ENCODE data around the gene HAPSTR1. TPM values are rescaled to one million over a fixed set of nuclear protein-coding genes. Genes with fewer than 3 reads are reported as not detected.

The HAPSTR1 gene
- total RNA-seq (10 to 100 TPM; 26.3 to 46.5 TPM), polyA plus RNA-seq (1 to 10 TPM; 6.5 to 9.1 TPM)

- under 1% methylated on average over 79 of the region's 79 CpGs for WGBS
- TF ChIP-seq YY1 (IDR thresholded peaks at IDR 0.05) (peak; percentile 87), RXRA (IDR thresholded peaks at IDR 0.05) (peak; percentile 41 to 45), REST (IDR thresholded peaks at IDR 0.05) (peak; percentile 57), FOXA2 (IDR thresholded peaks at IDR 0.05) (no peak), ZBTB33 (IDR thresholded peaks at IDR 0.05) (peak; percentile 43), MAX (IDR thresholded peaks at IDR 0.05) (peak; percentile 66), TAF1 (conservative IDR thresholded peaks at IDR 0.05) (peak; percentile 95), HNF4G (IDR thresholded peaks at IDR 0.05) (no peak), SP1 (IDR thresholded peaks at IDR 0.05) (peak; percentile 95), CTCF (IDR thresholded peaks at IDR 0.05; ENCODE audit: low read depth, low read length, missing input control) (no peak), RAD21 (IDR thresholded peaks at IDR 0.05) (peak in 1 of 2 donors; percentile 11), JUND (IDR thresholded peaks at IDR 0.05) (peak in 1 of 2 donors; percentile 49), ATF3 (IDR thresholded peaks at IDR 0.05) (peak; percentile 32), FOXA1 (IDR thresholded peaks at IDR 0.05) (no peak), GABPA (IDR thresholded peaks at IDR 0.05 in 1 of 2, conservative IDR thresholded peaks at IDR 0.05 in 1 of 2) (peak in 1 of 2 donors; percentile 71), NR2F2 (IDR thresholded peaks at IDR 0.05) (no peak), HNF4A (conservative IDR thresholded peaks at IDR 0.05) (peak in 1 of 2 donors; percentile 9), EGR1 (IDR thresholded peaks at IDR 0.05; ENCODE audit: low read depth in 2 of 2) (peak in 1 of 2 donors; percentile 66)
These were observed at the start of gene HAPSTR1 for GRCh38 chr16:9090960-9091866. Gene HAPSTR1 (plus strand): TSS chr16:9091644. CDS start chr16:9092045, 401 bp downstream.

More at GRCh38 chr16:9090960-9091866, at the start of gene HAPSTR1:
- H3K9me3 ChIP-seq (ENCODE audit: control insufficient read depth in 4 of 4, low read length in 3 of 4): no peaks in the 10 kb centered on the region
- peak; percentile 99 for DNase-seq (ENCODE audit: low spot score)
- peak within 1 kb of the TSS; percentile 80 to 86 for H3K9ac ChIP-seq (ENCODE audit: low read depth in 1 of 2, low read length in 2 of 2)
- no peaks in the 10 kb centered on the region for H3K36me3 ChIP-seq (ENCODE audit: control insufficient read depth in 4 of 4, insufficient read depth in 3 of 4, low read depth in 1 of 4, low read length in 3 of 4)
- peaks cover 5 to 30% (median 29%) of the 10 kb centered on the region in 4 donors for H3K4me1 ChIP-seq (ENCODE audit: control insufficient read depth in 4 of 4, insufficient read depth in 4 of 4, low read length in 3 of 4)
- peak within 1 kb of the TSS; percentile 80 to 97 for H3K27ac ChIP-seq (ENCODE audit: low read depth in 1 of 2, low read length in 2 of 2)
- H3K4me3 ChIP-seq (ENCODE audit: low read depth in 1 of 3, low read length in 3 of 3): peak within 1 kb of the TSS; percentile 87 to 90 (median 88)
- H3K27me3 ChIP-seq (ENCODE audit: control insufficient read depth in 4 of 4, insufficient read depth in 4 of 4, low read length in 3 of 4): no peaks in the 10 kb centered on the region

All from liver (tissue), 9 donors.